ENCODE measurements around the gene OBP2A.

GRCh38 chr9:135502873-135503321 is 43.0 kb upstream of the OBP2A start:
- no peak for TF ChIP-seq FOXA1 (IDR thresholded peaks at IDR 0.05)
- TF ChIP-seq L3MBTL2 (conservative IDR thresholded peaks at IDR 0.05) = no peak
- no peak for TF ChIP-seq TARDBP (IDR thresholded peaks at IDR 0.05)
- no peak for TF ChIP-seq BHLHE40 (IDR thresholded peaks at IDR 0.05; ENCODE audit: borderline replicate concordance)
- TF ChIP-seq ELF4 (IDR thresholded peaks at IDR 0.05) = no peak
- TF ChIP-seq HDGF (IDR thresholded peaks at IDR 0.05; ENCODE audit: borderline replicate concordance) = no peak
- no peak for TF ChIP-seq ARNT (IDR thresholded peaks at IDR 0.05)
- no peak for TF ChIP-seq FOXK2 (IDR thresholded peaks at IDR 0.05)
- no peak for TF ChIP-seq SP1 (IDR thresholded peaks at IDR 0.05)
- no peak for TF ChIP-seq ZNF384 (IDR thresholded peaks at IDR 0.05)
- TF ChIP-seq LEF1 (IDR thresholded peaks at IDR 0.05; ENCODE audit: borderline replicate concordance) = no peak

Data from HEK293T (cell line).